Loucy (cell line): ENCODE results near the gene LYVE1.

Experiments
- CTCF ChIP-seq: fragments of 200-600 bp; sonication (generic); conservative IDR thresholded peaks from 2 replicates; pipeline ENCODE4 v1.5.1; 2014; ENCODE audit warnings: mild to moderate bottlenecking, antibody characterized with exemption, low read length
- EZH2phosphoT487 ChIP-seq: fragments of 200-600 bp; IDR thresholded peaks from 2 replicates; pipeline ENCODE4 v1.6.1; 2018; ENCODE audit warnings: antibody characterized with exemption, mild to moderate bottlenecking, moderate library complexity, borderline replicate concordance

GRCh38 chr11:10611979-10612862, 43.8 kb upstream of the LYVE1 start:
- no peak for TF ChIP-seq CTCF
- TF ChIP-seq EZH2phosphoT487: no peak
